ENCODE results near the gene ABCB4.

The ABCB4 gene

DNA sequence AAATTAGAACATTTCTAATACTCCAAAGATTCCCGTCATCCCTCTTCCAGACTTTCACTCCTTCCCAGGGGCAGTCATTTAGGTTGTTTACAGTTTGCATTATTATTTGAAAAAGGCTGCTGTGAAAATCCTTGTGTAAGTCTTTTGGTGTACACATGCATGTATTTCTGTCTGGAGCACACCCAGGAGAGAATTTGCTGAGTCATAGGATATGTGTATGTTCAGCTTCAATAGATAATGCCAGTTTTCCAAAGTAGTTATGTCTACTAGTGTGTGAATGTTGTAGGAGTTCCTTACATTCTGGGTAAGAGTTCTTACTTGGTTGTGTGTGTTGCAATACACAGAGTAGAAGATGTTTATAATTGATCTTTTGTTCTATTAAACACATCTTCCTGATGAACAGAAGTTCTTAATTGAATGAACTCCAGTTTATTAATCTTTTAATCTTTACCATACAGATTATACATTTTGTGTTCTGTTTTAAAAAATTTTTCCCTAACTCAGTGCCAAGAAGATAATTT, 104.8 kb downstream of the ABCB4 start:
- no peak for TF ChIP-seq EZH2phosphoT487 (IDR thresholded peaks at IDR 0.05; ENCODE audit: borderline replicate concordance)
- TF ChIP-seq, protein P1, sequence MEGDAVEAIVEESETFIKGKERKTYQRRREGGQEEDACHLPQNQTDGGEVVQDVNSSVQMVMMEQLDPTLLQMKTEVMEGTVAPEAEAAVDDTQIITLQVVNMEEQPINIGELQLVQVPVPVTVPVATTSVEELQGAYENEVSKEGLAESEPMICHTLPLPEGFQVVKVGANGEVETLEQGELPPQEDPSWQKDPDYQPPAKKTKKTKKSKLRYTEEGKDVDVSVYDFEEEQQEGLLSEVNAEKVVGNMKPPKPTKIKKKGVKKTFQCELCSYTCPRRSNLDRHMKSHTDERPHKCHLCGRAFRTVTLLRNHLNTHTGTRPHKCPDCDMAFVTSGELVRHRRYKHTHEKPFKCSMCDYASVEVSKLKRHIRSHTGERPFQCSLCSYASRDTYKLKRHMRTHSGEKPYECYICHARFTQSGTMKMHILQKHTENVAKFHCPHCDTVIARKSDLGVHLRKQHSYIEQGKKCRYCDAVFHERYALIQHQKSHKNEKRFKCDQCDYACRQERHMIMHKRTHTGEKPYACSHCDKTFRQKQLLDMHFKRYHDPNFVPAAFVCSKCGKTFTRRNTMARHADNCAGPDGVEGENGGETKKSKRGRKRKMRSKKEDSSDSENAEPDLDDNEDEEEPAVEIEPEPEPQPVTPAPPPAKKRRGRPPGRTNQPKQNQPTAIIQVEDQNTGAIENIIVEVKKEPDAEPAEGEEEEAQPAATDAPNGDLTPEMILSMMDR (conservative IDR thresholded peaks at IDR 0.05; ENCODE audit: low read length) = no peak
- H3K9me2 ChIP-seq (replicated peaks; ENCODE audit: low read depth, low read length) = no peaks in the 10 kb centered on the region

DNA sequence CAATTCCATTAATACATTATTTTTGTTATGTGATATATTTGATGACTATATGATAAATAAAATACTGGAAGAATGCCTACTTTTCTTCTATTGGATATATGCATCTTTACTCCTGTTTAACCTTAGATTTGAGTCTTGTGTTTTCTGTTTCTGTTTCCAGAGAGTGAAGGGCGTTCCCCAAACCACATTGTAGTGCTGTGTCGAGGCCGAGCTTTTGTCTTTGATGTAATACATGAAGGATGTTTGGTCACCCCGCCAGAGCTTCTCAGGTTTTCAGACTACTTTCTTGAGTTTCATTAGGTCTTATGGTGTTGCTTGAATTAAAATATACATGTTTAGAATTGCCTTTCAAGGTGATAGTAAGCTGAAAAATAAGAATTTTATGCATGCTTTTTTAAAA, 106.3 kb downstream of the ABCB4 start:
- no peaks in the 10 kb centered on the region for H3F3A ChIP-seq (ENCODE audit: low read depth)
- TF ChIP-seq, protein P1 (conservative IDR thresholded peaks at IDR 0.05; ENCODE audit: low read length) = no peak
- TF ChIP-seq EZH2phosphoT487 (IDR thresholded peaks at IDR 0.05; ENCODE audit: borderline replicate concordance) = no peak
- H3K9me2 ChIP-seq (replicated peaks; ENCODE audit: low read depth, low read length) = no peaks in the 10 kb centered on the region
- no peak overlapping the region for H2AFZ ChIP-seq (ENCODE audit: low read length)
- no peaks in the 10 kb centered on the region for H4K20me1 ChIP-seq (ENCODE audit: insufficient read depth, low read length, poor library complexity, severe bottlenecking)
- H3K79me2 ChIP-seq (ENCODE audit: insufficient read depth, low read length) = no peaks in the 10 kb centered on the region
- H3K36me3 ChIP-seq (ENCODE audit: insufficient read depth, low read length) = no peaks in the 10 kb centered on the region
- H3K4me2 ChIP-seq (ENCODE audit: low read depth, low read length, poor library complexity, severe bottlenecking) = no peak overlapping the region
- H3K27me3 ChIP-seq (ENCODE audit: insufficient read depth, low read length, poor library complexity, severe bottlenecking) = no peaks in the 10 kb centered on the region
- no peak overlapping the region for H3K4me3 ChIP-seq (ENCODE audit: low read length, poor library complexity, severe bottlenecking)
- no peak overlapping the region for H3K9ac ChIP-seq (ENCODE audit: low read depth, low read length, poor library complexity, severe bottlenecking)
- no peaks in the 10 kb centered on the region for H3K4me1 ChIP-seq (ENCODE audit: insufficient read depth, low read length, poor library complexity, severe bottlenecking)
- H3K9me3 ChIP-seq (ENCODE audit: insufficient read depth, low read depth, low read length) = no peaks in the 10 kb centered on the region

More for the DNA sequence above, 104.8 kb downstream of the ABCB4 start:
- H3K9me3 ChIP-seq (ENCODE audit: insufficient read depth, low read depth, low read length) = no peaks in the 10 kb centered on the region
- no peaks in the 10 kb centered on the region for H4K20me1 ChIP-seq (ENCODE audit: insufficient read depth, low read length, poor library complexity, severe bottlenecking)
- H3K4me2 ChIP-seq (ENCODE audit: low read depth, low read length, poor library complexity, severe bottlenecking) = no peak overlapping the region
- no peaks in the 10 kb centered on the region for H3F3A ChIP-seq (ENCODE audit: low read depth)
- no peaks in the 10 kb centered on the region for H3K36me3 ChIP-seq (ENCODE audit: insufficient read depth, low read length)
- no peaks in the 10 kb centered on the region for H3K4me1 ChIP-seq (ENCODE audit: insufficient read depth, low read length, poor library complexity, severe bottlenecking)
- no peak overlapping the region for H3K9ac ChIP-seq (ENCODE audit: low read depth, low read length, poor library complexity, severe bottlenecking)
- H3K79me2 ChIP-seq (ENCODE audit: insufficient read depth, low read length) = no peaks in the 10 kb centered on the region
- H3K27me3 ChIP-seq (ENCODE audit: insufficient read depth, low read length, poor library complexity, severe bottlenecking) = no peaks in the 10 kb centered on the region
- no peak overlapping the region for H3K4me3 ChIP-seq (ENCODE audit: low read length, poor library complexity, severe bottlenecking)
- no peak overlapping the region for H2AFZ ChIP-seq (ENCODE audit: low read length)

DNA sequence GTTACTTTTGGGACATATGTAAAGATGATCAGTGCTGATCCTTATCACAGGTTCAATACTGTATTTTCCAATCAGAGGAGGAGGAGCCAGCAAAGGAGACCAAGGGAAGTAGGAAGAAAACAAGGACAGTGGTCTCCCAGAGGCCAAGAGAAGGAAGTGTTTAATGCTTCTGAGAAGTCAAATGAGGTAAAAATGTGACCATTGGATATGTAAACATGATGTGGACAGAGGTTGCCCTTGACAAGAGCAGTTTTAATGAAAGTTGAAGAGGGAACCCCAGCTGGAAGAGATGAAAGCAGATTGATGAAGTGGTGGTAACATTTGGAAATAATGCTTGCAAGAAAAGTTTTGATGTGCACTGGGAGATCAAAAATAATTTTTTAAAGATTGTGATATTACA, 111.2 kb downstream of the ABCB4 start:
- H3K9me3 ChIP-seq (ENCODE audit: insufficient read depth, low read depth, low read length) = no peaks in the 10 kb centered on the region
- H4K20me1 ChIP-seq (ENCODE audit: insufficient read depth, low read length, poor library complexity, severe bottlenecking) = no peaks in the 10 kb centered on the region
- no peak overlapping the region for H3K4me2 ChIP-seq (ENCODE audit: low read depth, low read length, poor library complexity, severe bottlenecking)
- H3K4me3 ChIP-seq (ENCODE audit: low read length, poor library complexity, severe bottlenecking) = no peak overlapping the region
- TF ChIP-seq EZH2phosphoT487 (IDR thresholded peaks at IDR 0.05; ENCODE audit: borderline replicate concordance) = no peak
- TF ChIP-seq, protein P1 (conservative IDR thresholded peaks at IDR 0.05; ENCODE audit: low read length) = no peak
- no peaks in the 10 kb centered on the region for H3K4me1 ChIP-seq (ENCODE audit: insufficient read depth, low read length, poor library complexity, severe bottlenecking)
- H3K9me2 ChIP-seq (replicated peaks; ENCODE audit: low read depth, low read length) = no peaks in the 10 kb centered on the region
- no peak overlapping the region for H2AFZ ChIP-seq (ENCODE audit: low read length)
- no peaks in the 10 kb centered on the region for H3F3A ChIP-seq (ENCODE audit: low read depth)
- no peaks in the 10 kb centered on the region for H3K27me3 ChIP-seq (ENCODE audit: insufficient read depth, low read length, poor library complexity, severe bottlenecking)
- H3K79me2 ChIP-seq (ENCODE audit: insufficient read depth, low read length) = no peaks in the 10 kb centered on the region
- no peak overlapping the region for H3K9ac ChIP-seq (ENCODE audit: low read depth, low read length, poor library complexity, severe bottlenecking)
- H3K36me3 ChIP-seq (ENCODE audit: insufficient read depth, low read length) = peaks cover 8% of the 10 kb centered on the region
